IPS-20b (cell line): ENCODE measurements around the gene TPCN1.

Experiments used
- H3K27ac ChIP-seq: one replicate; pipeline ENCODE4 v1.5.1; 2013; ENCODE audit warnings: low read length
- H3K27me3 ChIP-seq: 2 replicates; pipeline ENCODE4 v1.6.1; 2013; ENCODE audit warnings: mild to moderate bottlenecking, low read length, inconsistent platforms; ENCODE audit not compliant: insufficient read depth
- H3K36me3 ChIP-seq: 2 replicates; pipeline ENCODE4 v1.6.1; 2013; ENCODE audit warnings: low read depth, mild to moderate bottlenecking, inconsistent platforms, low read length, moderate library complexity; ENCODE audit not compliant: insufficient read depth
- H3K4me1 ChIP-seq: 2 replicates; pipeline ENCODE4 v1.6.1; 2013; ENCODE audit warnings: mild to moderate bottlenecking, control low read depth, inconsistent platforms, low read length, moderate library complexity; ENCODE audit not compliant: insufficient read depth
- H3K4me3 ChIP-seq: 2 replicates; pipeline ENCODE4 v1.5.1; 2013; ENCODE audit warnings: mild to moderate bottlenecking, low read length, inconsistent platforms
- H3K9ac ChIP-seq: 2 replicates; pipeline ENCODE4 v1.6.1; 2013; ENCODE audit warnings: low read depth, mild to moderate bottlenecking, inconsistent platforms, low read length, moderate library complexity
- H3K9me3 ChIP-seq: 2 replicates; pipeline ENCODE4 v1.6.1; 2013; ENCODE audit warnings: mild to moderate bottlenecking, low read depth, low read length, inconsistent platforms; ENCODE audit not compliant: insufficient read depth

Gene TPCN1

DNA sequence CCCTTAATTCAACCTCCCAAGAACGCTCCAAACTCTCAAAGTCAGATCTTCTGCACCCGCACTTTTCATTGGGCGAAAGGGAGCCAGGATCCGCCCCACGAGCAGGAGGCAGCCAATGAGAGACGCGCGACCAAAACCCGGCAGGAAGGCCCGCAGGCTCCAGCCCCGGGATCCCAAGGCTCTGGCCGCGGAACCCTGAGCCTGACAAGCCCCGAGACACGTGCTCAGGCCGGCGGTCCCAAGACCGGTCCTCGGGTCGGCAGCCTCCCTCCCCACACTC lies 36.4 kb upstream of the TPCN1 start:
- H3K9me3 ChIP-seq = no peaks in the 10 kb centered on the region
- peaks cover 35% of the 10 kb centered on the region for H3K36me3 ChIP-seq
- H3K27me3 ChIP-seq = no peaks in the 10 kb centered on the region
- H3K4me1 ChIP-seq = 0 out of 2 replicates have a peak, but pooled peaks cover 3% of the 10 kb centered on the region
- peak overlapping the region; percentile 82 for H3K27ac ChIP-seq
- peak overlapping the region; percentile 96 for H3K9ac ChIP-seq
- peak overlapping the region; percentile 90 for H3K4me3 ChIP-seq

DNA sequence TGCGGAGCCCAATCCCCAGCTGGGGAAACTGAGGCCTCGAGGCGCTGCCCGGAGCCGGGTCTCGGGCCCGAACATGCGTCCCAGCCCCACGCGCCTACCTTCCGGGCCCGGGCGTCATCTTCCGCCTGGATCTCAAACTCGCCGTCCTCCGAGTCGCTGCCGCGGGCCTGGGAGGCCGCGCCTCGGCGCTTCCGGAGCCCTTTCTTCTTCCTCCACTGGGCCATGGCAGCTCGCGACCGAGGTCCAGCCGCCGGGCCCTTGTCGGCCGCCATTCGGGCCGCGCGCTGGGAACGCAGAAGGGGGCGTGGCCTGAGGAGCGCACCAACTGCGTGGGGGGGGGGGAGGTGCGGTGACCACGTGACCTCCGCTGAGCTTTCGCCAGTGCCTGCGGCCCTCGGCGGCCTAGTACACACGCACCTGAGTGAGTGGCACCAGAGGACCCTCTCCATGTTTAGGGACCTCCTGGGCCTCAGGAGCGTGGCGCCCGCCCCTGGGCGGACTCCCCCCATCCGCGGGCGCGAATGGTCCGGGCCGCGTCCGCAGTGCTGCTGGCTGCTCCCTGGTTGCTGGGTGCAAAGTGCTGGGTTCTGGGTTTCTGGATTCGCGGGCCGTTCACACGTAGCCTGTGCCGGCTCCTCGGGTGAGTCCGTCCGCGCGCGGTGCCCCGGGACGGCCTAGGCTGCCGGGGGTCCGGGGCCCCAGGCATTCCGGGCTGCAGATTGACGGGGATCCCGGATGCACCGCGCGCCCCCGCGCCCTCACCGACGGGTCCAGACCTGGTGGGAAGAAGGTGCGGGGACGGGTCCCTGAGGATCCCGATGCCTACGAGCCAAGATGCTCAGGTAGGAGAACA lies 35.9 kb upstream of the TPCN1 start, which contains the start of the genes DDX54 and RITA1:
Gene DDX54 (minus strand): TSS at position 299 of the 853 bp plus-strand sequence. CDS start 27 bp downstream, at position 272.
Gene RITA1 (plus strand): TSS at position 542 of the 853 bp plus-strand sequence. CDS start 1,026 bp downstream, outside the sequence.
- Histone ChIP-seq H3K4me1 (0 out of 2 replicates have a peak, but pooled peaks cover 3% of the 10 kb centered on the region), H3K4me3 (peak within 1 kb of the TSS; percentile 90), H3K9me3 (no peaks in the 10 kb centered on the region), H3K9ac (peak within 1 kb of the TSS; percentile 96), H3K27ac (peak within 1 kb of the TSS; percentile 82), H3K36me3 (peaks cover 32% of the 10 kb centered on the region), H3K27me3 (no peaks in the 10 kb centered on the region)

DNA sequence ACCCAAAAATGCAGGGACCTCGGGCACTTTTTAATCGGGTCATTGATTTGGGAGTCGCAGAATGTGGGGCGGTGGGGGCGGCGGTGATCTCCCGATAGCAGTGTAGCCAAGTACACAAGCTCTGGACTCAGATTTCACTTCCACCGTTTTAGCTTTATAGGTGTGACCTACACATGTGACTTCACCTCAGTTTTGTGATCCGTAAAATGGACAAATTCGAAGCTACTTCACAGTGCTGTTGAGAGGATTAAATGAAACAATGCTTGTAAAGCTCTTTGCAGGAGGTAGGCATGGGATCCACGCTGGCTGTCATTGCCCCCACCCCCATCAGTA lies 35.3 kb upstream of the TPCN1 start:
- peak overlapping the region; percentile 90 for H3K4me3 ChIP-seq
- no peaks in the 10 kb centered on the region for H3K27me3 ChIP-seq
- H3K4me1 ChIP-seq = 0 out of 2 replicates have a peak, but pooled peaks cover 3% of the 10 kb centered on the region
- no peaks in the 10 kb centered on the region for H3K9me3 ChIP-seq
- H3K36me3 ChIP-seq = peaks cover 32% of the 10 kb centered on the region
- no peak overlapping the region for H3K27ac ChIP-seq
- peak overlapping the region; percentile 96; the same call in 1 of the 2 replicates for H3K9ac ChIP-seq

DNA sequence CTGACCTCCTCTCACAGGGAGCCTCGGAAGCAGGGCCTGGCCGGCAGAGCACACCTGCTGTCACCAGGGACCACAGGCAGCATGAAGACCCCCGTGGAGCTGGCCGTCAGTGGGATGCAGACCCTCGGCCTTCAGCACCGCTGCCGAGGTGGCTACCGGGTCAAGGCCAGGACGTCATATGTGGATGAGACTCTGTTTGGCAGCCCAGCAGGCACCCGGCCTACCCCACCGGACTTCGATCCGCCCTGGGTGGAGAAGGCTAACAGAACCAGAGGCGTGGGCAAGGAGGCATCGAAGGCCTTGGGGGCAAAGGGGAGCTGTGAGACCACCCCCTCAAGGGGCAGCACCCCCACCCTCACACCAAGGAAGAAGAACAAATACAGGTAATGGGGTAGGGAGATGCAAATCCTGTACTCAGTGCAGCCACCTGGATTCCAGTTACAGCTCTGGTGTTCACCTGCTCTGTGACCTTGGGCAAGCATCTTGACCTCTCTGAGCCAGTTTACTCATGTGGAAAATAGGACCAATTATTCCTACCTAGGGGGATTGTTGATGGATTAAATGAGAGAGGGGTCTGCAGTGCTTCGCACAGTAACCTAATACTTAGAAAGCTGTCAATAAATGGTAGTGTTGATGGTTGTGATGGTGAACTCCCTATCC lies 34.5 kb upstream of the TPCN1 start:
- H3K36me3 ChIP-seq = peaks cover 37% of the 10 kb centered on the region
- 0 out of 2 replicates have a peak, but pooled peaks cover 3% of the 10 kb centered on the region for H3K4me1 ChIP-seq
- no peak overlapping the region for H3K27ac ChIP-seq
- no peak overlapping the region for H3K9ac ChIP-seq
- no peaks in the 10 kb centered on the region for H3K27me3 ChIP-seq
- H3K4me3 ChIP-seq = peak overlapping the region; percentile 90
- H3K9me3 ChIP-seq = no peaks in the 10 kb centered on the region

DNA sequence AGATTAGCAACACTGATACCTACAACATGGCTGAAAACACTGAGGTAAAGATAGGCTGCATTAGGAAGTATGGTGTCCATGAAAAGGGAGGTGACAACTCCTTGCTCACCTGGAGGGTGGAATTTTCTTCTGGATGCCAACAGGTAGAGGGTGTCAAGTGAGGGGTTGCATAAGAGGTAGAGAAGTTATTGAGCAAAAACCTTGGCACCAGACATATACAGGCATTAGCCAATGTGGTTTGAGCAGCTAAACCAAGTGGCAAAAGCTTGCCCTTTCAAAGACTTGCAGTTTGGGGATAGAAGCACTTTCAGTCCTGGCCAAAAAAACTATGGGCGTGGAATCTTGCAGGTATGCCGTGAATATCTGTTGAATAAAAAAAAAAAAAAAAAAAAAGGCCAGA lies 31.9 kb upstream of the TPCN1 start:
- no peak overlapping the region for H3K27ac ChIP-seq
- no peaks in the 10 kb centered on the region for H3K9me3 ChIP-seq
- no peaks in the 10 kb centered on the region for H3K27me3 ChIP-seq

DNA sequence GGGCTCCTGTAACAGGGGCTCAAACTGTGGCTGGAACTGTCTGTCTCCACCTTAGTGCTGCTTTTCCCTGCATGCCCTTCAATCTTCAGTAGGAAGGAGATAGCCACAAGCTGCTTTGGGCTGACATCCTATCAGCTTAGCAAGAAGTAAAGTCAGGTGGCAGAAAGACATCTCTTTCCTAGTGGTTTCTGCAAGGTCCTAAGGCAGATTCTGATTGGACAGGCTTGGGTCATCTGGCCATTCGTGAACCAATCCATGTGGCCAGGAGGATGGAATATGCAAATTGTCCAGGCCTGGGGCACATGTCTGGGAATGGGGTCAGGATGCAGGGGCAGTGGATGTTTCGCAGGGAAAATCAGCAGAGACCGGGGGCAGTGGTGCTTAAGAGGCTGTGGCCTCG lies 30.5 kb upstream of the TPCN1 start:
- no peak overlapping the region for H3K9ac ChIP-seq
- peaks cover 3% of the 10 kb centered on the region; the same call in 1 of the 2 replicates for H3K4me1 ChIP-seq
- no peak overlapping the region for H3K4me3 ChIP-seq
- H3K36me3 ChIP-seq = peaks cover 37% of the 10 kb centered on the region
- H3K27me3 ChIP-seq = no peaks in the 10 kb centered on the region
- no peak overlapping the region for H3K27ac ChIP-seq
- no peaks in the 10 kb centered on the region for H3K9me3 ChIP-seq

More for the DNA sequence above, 31.9 kb upstream of the TPCN1 start:
- peaks cover 4% of the 10 kb centered on the region; the same call in 1 of the 2 replicates for H3K4me1 ChIP-seq
- no peak overlapping the region for H3K9ac ChIP-seq
- H3K4me3 ChIP-seq = no peak overlapping the region
- peaks cover 37% of the 10 kb centered on the region for H3K36me3 ChIP-seq

DNA sequence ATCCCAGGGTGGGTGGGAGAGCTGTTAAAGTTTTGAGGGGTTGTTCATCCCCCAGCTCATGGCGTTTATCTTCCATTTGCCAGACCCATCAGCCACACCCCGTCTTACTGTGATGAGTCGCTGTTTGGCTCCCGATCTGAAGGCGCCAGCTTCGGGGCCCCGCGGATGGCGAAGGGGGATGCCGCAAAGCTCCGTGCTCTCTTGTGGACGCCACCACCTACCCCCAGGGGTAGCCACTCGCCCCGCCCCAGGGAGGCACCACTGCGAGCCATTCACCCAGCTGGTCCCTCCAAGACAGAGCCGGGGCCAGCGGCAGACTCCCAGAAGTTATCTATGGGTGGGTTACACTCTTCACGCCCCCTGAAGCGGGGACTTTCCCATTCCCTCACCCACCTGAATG lies 30.0 kb upstream of the TPCN1 start:
- Histone ChIP-seq H3K36me3 (peaks cover 37% of the 10 kb centered on the region), H3K4me1 (peaks cover 3% of the 10 kb centered on the region; the same call in 1 of the 2 replicates), H3K9me3 (no peaks in the 10 kb centered on the region), H3K9ac (no peak overlapping the region), H3K4me3 (no peak overlapping the region), H3K27me3 (no peaks in the 10 kb centered on the region), H3K27ac (no peak overlapping the region)

DNA sequence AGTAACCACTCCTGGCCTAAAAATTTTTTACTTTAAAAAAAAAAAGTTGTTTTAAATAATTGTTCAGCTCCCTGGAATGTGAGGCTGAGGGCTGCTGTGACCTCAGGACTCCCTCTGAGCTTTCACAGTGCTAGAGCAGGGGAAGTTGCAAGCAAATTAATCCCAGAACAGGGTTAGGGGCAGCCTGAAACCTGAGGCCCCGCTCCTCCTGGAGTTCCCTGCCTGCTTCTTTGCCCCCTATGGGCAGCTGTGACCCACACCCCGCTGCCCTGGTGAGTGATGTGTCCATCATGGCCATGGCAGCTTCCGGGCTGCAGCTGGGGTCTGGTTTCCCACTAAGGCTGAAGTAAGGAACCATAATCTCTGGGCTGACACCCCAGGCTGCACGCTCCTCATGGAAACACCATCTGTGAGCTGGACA lies 26.3 kb upstream of the TPCN1 start:
- Histone ChIP-seq H3K9me3 (no peaks in the 10 kb centered on the region), H3K27ac (no peak overlapping the region), H3K4me1 (peaks cover 3% of the 10 kb centered on the region; the same call in 1 of the 2 replicates), H3K9ac (no peak overlapping the region), H3K4me3 (no peak overlapping the region), H3K36me3 (peaks cover 28% of the 10 kb centered on the region), H3K27me3 (no peaks in the 10 kb centered on the region)

DNA sequence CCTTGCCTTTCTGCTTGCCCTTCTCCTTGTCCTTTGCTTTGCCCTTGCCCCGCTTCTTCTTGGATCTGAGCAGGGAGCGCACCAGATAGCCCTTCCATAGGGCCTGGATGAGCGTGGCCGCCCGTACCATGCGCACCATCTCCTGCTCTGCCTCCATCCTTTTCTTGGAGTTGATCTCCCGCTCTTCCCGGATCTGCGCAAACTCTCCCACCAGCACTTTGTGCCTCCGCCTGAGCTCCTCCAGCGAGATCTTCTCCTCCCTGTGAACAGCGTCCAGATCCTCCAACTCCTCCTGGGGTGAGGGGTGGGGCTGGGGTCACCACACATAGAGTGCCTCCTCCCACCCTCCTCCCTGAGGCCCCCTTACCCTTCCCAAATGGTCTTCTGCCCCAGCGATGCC lies 25.7 kb upstream of the TPCN1 start:
- Histone ChIP-seq H3K27me3 (no peaks in the 10 kb centered on the region), H3K4me3 (no peak overlapping the region), H3K9me3 (no peaks in the 10 kb centered on the region), H3K27ac (no peak overlapping the region), H3K9ac (no peak overlapping the region), H3K36me3 (peaks cover 24% of the 10 kb centered on the region), H3K4me1 (peaks cover 3% of the 10 kb centered on the region; the same call in 1 of the 2 replicates)

DNA sequence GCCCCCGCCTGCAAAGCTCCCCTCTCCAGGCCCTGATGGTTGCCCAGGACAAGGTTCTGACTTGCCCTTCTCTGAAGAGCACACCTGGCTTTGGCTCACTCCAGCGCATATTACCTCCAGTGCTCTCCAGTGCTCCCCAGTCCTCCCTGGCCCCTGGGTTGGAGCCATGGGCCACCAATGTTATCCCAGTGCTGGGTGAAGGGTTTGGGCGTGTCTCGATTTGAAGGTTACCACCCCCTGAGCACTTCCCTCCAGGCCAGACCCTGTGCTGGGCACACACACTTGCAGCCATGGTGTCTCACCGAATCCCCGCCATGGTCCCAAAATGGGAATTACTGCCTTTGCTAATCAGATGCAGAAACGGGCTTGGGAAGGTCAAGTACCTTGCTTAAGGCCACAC lies 24.7 kb upstream of the TPCN1 start:
- Histone ChIP-seq H3K36me3 (peaks cover 15% of the 10 kb centered on the region), H3K9ac (no peak overlapping the region), H3K9me3 (no peaks in the 10 kb centered on the region), H3K27me3 (no peaks in the 10 kb centered on the region), H3K4me1 (peaks cover 3% of the 10 kb centered on the region; the same call in 1 of the 2 replicates), H3K4me3 (no peak overlapping the region), H3K27ac (no peak overlapping the region)

DNA sequence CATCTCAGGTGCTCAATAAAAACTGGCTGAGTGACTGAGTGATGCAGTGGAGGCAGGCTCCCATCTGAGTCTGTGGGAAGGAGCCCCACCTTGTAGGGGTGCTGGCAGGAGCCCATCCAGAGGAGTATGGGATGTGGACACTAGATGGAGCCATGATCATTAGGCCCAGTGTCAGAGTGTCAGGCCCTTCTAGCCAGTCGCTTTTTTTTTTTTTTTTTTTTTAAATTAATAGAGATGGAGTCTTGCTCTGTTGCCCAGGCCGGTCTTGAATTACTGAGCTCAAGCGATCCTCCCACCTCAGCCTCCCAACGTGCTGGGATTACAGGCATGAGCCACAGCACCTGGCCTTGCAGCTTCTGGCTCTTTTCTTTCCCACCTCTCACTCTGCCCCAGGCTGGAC lies 24.3 kb upstream of the TPCN1 start:
- H3K9me3 ChIP-seq = no peaks in the 10 kb centered on the region
- peaks cover 2% of the 10 kb centered on the region; the same call in 1 of the 2 replicates for H3K4me1 ChIP-seq
- no peaks in the 10 kb centered on the region for H3K27me3 ChIP-seq
- peaks cover 11% of the 10 kb centered on the region for H3K36me3 ChIP-seq
- no peak overlapping the region for H3K9ac ChIP-seq
- H3K27ac ChIP-seq = no peak overlapping the region
- H3K4me3 ChIP-seq = no peak overlapping the region
